Sigmoid colon (tissue), 7 donors: ENCODE results near the gene ANKS1A. TPM values are rescaled to one million over a fixed set of nuclear protein-coding genes. Genes with fewer than 3 reads are reported as not detected.

Source experiments
- DNase-seq: peaks from one replicate; pipeline ENCODE4 v3.0.0-alpha.2; 2019
- H3K27ac ChIP-seq, 4 donors: fragments of 200-600 bp; sonication (generic); one replicate each; pipeline ENCODE4 v1.5.1; 2016 to 2019; ENCODE audit warnings: mild to moderate bottlenecking in 1 of 4
- H3K27me3 ChIP-seq, 3 donors: fragments of 200-600 bp; sonication (generic); one replicate each; pipeline ENCODE4 v1.5.1; 2019; ENCODE audit warnings: mild to moderate bottlenecking in 1 of 3
- H3K36me3 ChIP-seq, 4 donors: fragments of 200-600 bp; sonication (generic); one replicate each; pipeline ENCODE4 v1.5.1; 2016 to 2019
- H3K4me1 ChIP-seq, 4 donors: fragments of 200-600 bp; sonication (generic); one replicate each; pipeline ENCODE4 v1.5.1; 2017 to 2019
- H3K4me3 ChIP-seq, 4 donors: fragments of 200-600 bp; sonication (generic); one replicate each; pipeline ENCODE4 v1.5.1; 2017 to 2019; ENCODE audit warnings: mild to moderate bottlenecking in 2 of 4, moderate library complexity in 1 of 4
- H3K9me3 ChIP-seq, 4 donors: fragments of 200-600 bp in 3 of 4; sonication (generic) in 3 of 4; one replicate each; pipeline versions ENCODE4 v1.5.1 to v1.6.1; 2013 to 2019
- EP300 ChIP-seq, 4 donors: sonication (generic); formaldehyde crosslinking; IDR thresholded peaks; one replicate each; pipeline ENCODE4 v1.6.1; 2017; ENCODE audit warnings: antibody characterized with exemption in 4 of 4
- POLR2A ChIP-seq, 2 donors: fragments of 450-650 bp; IDR thresholded peaks; one replicate each; pipeline ENCODE4 v1.6.1; 2016; ENCODE audit warnings: antibody characterized with exemption in 2 of 2, mild to moderate bottlenecking in 2 of 2, moderate library complexity in 2 of 2
- POLR2AphosphoS5 ChIP-seq, 4 donors: sonication (generic); formaldehyde crosslinking; IDR thresholded peaks; one replicate each; pipeline ENCODE4 v1.6.1; 2017; ENCODE audit warnings: antibody characterized with exemption in 4 of 4
- WGBS, 2 donors: extraction: QIAGEN DNeasy Blood & Tissue Kit; methylation state at CpG; one replicate each; pipeline ENCODE4 v1.1.7; 2013; 5-methylcytosine and 5-hydroxymethylcytosine counted together
- intact Hi-C: fragments of 100-400 bp; cut with DNase I; formaldehyde crosslinking; loops from one replicate; pipeline ENCODE4 v1.15.1; 2023
- polyA plus RNA-seq, 3 donors: library from polyadenylated mRNA; stranded (reverse); fragments of 200-250 nt; gene quantifications; one replicate each; pipeline ENCODE4 v1.2.3, GENCODE V29; 2013
- total RNA-seq, 4 donors: library from RNA; depleted of rRNA; stranded (reverse); fragments of >200 nt; gene quantifications; one replicate each; pipeline ENCODE4 v1.1.0, GENCODE V29; 2016
- TF ChIP-seq, protein P1 (sequence below), 4 experiments: fragments of 450-650 bp in 3 of 4; fragments of 200-600 bp in 1 of 4; IDR thresholded peaks; one replicate each; pipeline ENCODE4 v1.5.1; 2016 to 2019; ENCODE audit warnings: antibody characterized with exemption in 4 of 4, mild to moderate bottlenecking in 3 of 4, moderate library complexity in 2 of 4
- donor health status: healthy with polysubstance abuse.
- donor health status: Bipolar disorder and iron deficiency.
- donor health status: healthy.

The ANKS1A gene
- total and polyA plus RNA-seq, 7 donors: 9.0 to 60.1 (median 37.8) TPM

- 84 to 85% methylated on average over 19 of the region's 19 CpGs for WGBS, 2 donors
- TF ChIP-seq, protein P1, sequence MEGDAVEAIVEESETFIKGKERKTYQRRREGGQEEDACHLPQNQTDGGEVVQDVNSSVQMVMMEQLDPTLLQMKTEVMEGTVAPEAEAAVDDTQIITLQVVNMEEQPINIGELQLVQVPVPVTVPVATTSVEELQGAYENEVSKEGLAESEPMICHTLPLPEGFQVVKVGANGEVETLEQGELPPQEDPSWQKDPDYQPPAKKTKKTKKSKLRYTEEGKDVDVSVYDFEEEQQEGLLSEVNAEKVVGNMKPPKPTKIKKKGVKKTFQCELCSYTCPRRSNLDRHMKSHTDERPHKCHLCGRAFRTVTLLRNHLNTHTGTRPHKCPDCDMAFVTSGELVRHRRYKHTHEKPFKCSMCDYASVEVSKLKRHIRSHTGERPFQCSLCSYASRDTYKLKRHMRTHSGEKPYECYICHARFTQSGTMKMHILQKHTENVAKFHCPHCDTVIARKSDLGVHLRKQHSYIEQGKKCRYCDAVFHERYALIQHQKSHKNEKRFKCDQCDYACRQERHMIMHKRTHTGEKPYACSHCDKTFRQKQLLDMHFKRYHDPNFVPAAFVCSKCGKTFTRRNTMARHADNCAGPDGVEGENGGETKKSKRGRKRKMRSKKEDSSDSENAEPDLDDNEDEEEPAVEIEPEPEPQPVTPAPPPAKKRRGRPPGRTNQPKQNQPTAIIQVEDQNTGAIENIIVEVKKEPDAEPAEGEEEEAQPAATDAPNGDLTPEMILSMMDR (IDR thresholded peaks at IDR 0.05): no peak
- TF ChIP-seq EP300 (IDR thresholded peaks at IDR 0.05) (no peak), POLR2A (IDR thresholded peaks at IDR 0.05) (no peak), POLR2AphosphoS5 (IDR thresholded peaks at IDR 0.05) (no peak)
- Histone ChIP-seq H3K9me3 (no peaks in the 10 kb centered on the region), H3K27ac (peak overlapping the region; percentile 29 to 67 (median 61)), H3K36me3 (peaks cover 67 to 100% (median 94%) of the 10 kb centered on the region in 4 donors), H3K4me3 (no peak overlapping the region), H3K27me3 (no peaks in the 10 kb centered on the region), H3K4me1 (peaks cover 0 to 40% (median 21%) of the 10 kb centered on the region in 4 donors)
- intact Hi-C loops: no loop called here
- peak; percentile 59 for DNase-seq
These were observed 193.1 kb downstream of the ANKS1A start for GRCh38 chr6:35082046-35082732.

DNA sequence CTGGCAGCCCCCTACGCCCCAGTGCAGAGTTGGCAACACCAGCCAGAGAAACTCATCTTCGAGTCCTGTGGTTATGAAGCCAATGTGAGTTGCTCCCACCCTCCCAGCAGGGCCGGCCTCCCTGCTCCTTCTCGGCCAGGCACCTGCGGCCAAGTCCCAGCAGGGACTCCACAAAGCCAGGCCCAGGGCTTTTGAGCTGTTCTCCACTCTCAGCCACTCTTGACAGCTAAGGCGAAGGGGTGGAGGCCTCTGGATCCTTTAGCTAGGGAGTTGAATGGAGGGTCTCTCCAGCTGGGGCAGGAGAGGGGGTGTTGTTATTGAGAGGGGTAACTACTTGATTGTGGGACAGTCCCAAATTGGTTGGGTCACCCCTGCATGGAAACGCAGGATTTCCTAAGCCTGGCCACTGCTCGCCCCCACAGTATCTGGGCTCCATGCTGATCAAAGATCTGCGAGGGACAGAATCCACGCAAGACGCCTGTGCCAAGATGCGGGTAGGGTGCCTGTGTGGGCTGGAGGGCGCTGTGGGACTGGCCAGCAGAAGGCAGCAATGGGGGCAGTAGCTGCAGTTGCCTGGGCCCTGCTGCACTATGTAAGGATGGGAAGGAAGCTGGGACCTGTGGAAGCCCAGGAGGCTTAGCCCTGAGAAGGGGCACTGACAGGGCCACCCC is 193.8 kb downstream of the ANKS1A start:
- intact Hi-C loops: no loop called here

GRCh38 chr6:35083507-35083906 is 194.5 kb downstream of the ANKS1A start:
- peaks cover 0 to 53% (median 31%) of the 10 kb centered on the region in 4 donors for H3K4me1 ChIP-seq
- DNase-seq: peak; percentile 53
- WGBS, 2 donors: 34 to 75% methylated on average over 9 of the region's 9 CpGs
- peak in 1 of 4 donors; percentile 8 for TF ChIP-seq POLR2AphosphoS5 (IDR thresholded peaks at IDR 0.05)
- no peak for TF ChIP-seq POLR2A (IDR thresholded peaks at IDR 0.05)
- TF ChIP-seq, protein P1 (IDR thresholded peaks at IDR 0.05): no peak
- no peak for TF ChIP-seq EP300 (IDR thresholded peaks at IDR 0.05)
- H3K36me3 ChIP-seq: peaks cover 78 to 100% (median 95%) of the 10 kb centered on the region in 4 donors
- no peak overlapping the region for H3K4me3 ChIP-seq
- H3K9me3 ChIP-seq: no peaks in the 10 kb centered on the region
- H3K27me3 ChIP-seq: no peaks in the 10 kb centered on the region
- intact Hi-C loops: no loop called here
- peak overlapping the region; percentile 2 to 67 (median 64) for H3K27ac ChIP-seq

More for the DNA sequence above, 193.8 kb downstream of the ANKS1A start:
- DNase-seq: peak; percentile 55
- WGBS, 2 donors: 95 to 96% methylated on average over 13 of the region's 13 CpGs
- H3K9me3 ChIP-seq: no peaks in the 10 kb centered on the region
- no peak overlapping the region for H3K4me3 ChIP-seq
- H3K36me3 ChIP-seq: peaks cover 72 to 100% (median 94%) of the 10 kb centered on the region in 4 donors
- peaks cover 0 to 47% (median 25%) of the 10 kb centered on the region in 4 donors for H3K4me1 ChIP-seq
- TF ChIP-seq, protein P1 (IDR thresholded peaks at IDR 0.05): no peak
- TF ChIP-seq EP300 (IDR thresholded peaks at IDR 0.05) (no peak), POLR2A (IDR thresholded peaks at IDR 0.05) (no peak), POLR2AphosphoS5 (IDR thresholded peaks at IDR 0.05) (no peak)
- H3K27me3 ChIP-seq: no peaks in the 10 kb centered on the region
- H3K27ac ChIP-seq: peak overlapping the region; percentile 56 to 67 (median 64)

- 76 to 90% methylated on average over 14 of the region's 14 CpGs for WGBS, 2 donors
- H3K36me3 ChIP-seq: peaks cover 77 to 100% (median 94%) of the 10 kb centered on the region in 4 donors
- TF ChIP-seq POLR2A (IDR thresholded peaks at IDR 0.05) (no peak), POLR2AphosphoS5 (IDR thresholded peaks at IDR 0.05) (peak in 2 of 4 donors; percentile 7 to 33), EP300 (IDR thresholded peaks at IDR 0.05) (peak in 2 of 4 donors; percentile 6 to 50)
- TF ChIP-seq, protein P1 (IDR thresholded peaks at IDR 0.05): no peak
- H3K4me3 ChIP-seq: no peak overlapping the region
- H3K27ac ChIP-seq: peak overlapping the region; percentile 59 to 67 (median 64)
- H3K27me3 ChIP-seq: no peaks in the 10 kb centered on the region
- peaks cover 0 to 59% (median 37%) of the 10 kb centered on the region in 4 donors for H3K4me1 ChIP-seq
- DNase-seq: peak; percentile 83
- intact Hi-C loops: no loop called here
- no peaks in the 10 kb centered on the region for H3K9me3 ChIP-seq
These were observed 195.0 kb downstream of the ANKS1A start for GRCh38 chr6:35084041-35084491.
